Neural cell (in vitro differentiated cells): ENCODE data around the gene FETUB.

Experiments used
- CTCF ChIP-seq: fragments of 450-650 bp; IDR thresholded peaks from 2 replicates; pipeline ENCODE4 v1.5.1; 2014; ENCODE audit warnings: antibody characterized with exemption, mild to moderate bottlenecking, moderate library complexity; ENCODE audit not compliant: poor library complexity, severe bottlenecking
- EP300 ChIP-seq: fragments of 450-650 bp; conservative IDR thresholded peaks from 2 replicates; pipeline ENCODE4 v1.6.1; 2014; ENCODE audit warnings: antibody characterized with exemption, mild to moderate bottlenecking, moderate library complexity; ENCODE audit not compliant: poor library complexity, severe bottlenecking
- EZH2 ChIP-seq: fragments of 200-600, 300-800 bp; shearing (Covaris generic), sonication (generic); IDR thresholded peaks from 2 replicates; pipeline ENCODE4 v1.6.1; 2014; ENCODE audit warnings: antibody characterized with exemption, low read length, borderline replicate concordance, mild to moderate bottlenecking; ENCODE audit not compliant: insufficient read depth, poor library complexity, severe bottlenecking
- POLR2AphosphoS5 ChIP-seq: IDR thresholded peaks from 2 replicates; pipeline ENCODE4 v1.6.1; 2012
- RAD21 ChIP-seq: fragments of 450-650 bp; conservative IDR thresholded peaks from 2 replicates; pipeline ENCODE4 v1.6.1; 2014; ENCODE audit warnings: antibody characterized with exemption, mild to moderate bottlenecking, moderate library complexity
- REST ChIP-seq: IDR thresholded peaks from 2 replicates; pipeline ENCODE4 v1.6.1; 2012; ENCODE audit warnings: borderline replicate concordance
- TAF1 ChIP-seq: IDR thresholded peaks from 2 replicates; pipeline ENCODE4 v1.6.1; 2012; ENCODE audit warnings: low read depth

GRCh38 chr3:186590580-186591295 is 49.5 kb upstream of the FETUB start:
- no peak for TF ChIP-seq CTCF
- TF ChIP-seq REST = no peak
- no peak for TF ChIP-seq EP300
- TF ChIP-seq EZH2 = no peak
- no peak for TF ChIP-seq POLR2AphosphoS5
- TF ChIP-seq TAF1 = no peak
- TF ChIP-seq RAD21 = no peak
